K562 (cell line): ENCODE data around the gene LSP1. TPM values are rescaled to one million over a fixed set of nuclear protein-coding genes. Genes with fewer than 3 reads are reported as not detected.

ENCODE experiments used
- ATAC-seq: fragments of 200-7000 bp; cut with Tn5 transposase; 3 replicates; pipeline ENCODE4 v1.9.1; 2020; ENCODE audit warnings: moderate library complexity
- BruUV-seq: library from RNA; stranded (reverse); fragments of 400-500 nt; replicated peaks from 2 replicates; lab custom pipeline; 2021; lab: Mats Ljungman, UMichigan
- CTCF ChIA-PET: fragments of 300-600 bp; formaldehyde crosslinking; extraction: SDS; loops from one replicate; lab custom pipeline; 2021; ENCODE audit warnings: low intra/inter-chr PET ratio; lab: Yijun Ruan, JAX
- POLR2A ChIA-PET: fragments of 300-600, 350-650 bp; sonication (Branson Sonifier 250); formaldehyde crosslinking; extraction: SDS; loops from one replicate; lab custom pipeline; 2021; ENCODE audit warnings: antibody characterized with exemption, inconsistent platforms; lab: Yijun Ruan, JAX
- DNase-seq, 4 experiments: peaks; one replicate each; pipeline versions ENCODE4 v3.0.0 to v3.0.0-alpha.2; 2011 to 2018; ENCODE audit warnings: low spot score in 3 of 4, mixed read lengths in 3 of 4; ENCODE audit errors: extremely low read depth in 1 of 4
- FAIRE-seq: peaks from 2 replicates; lab custom pipeline; 2011; peaks lifted over from hg19 to GRCh38; lab: Jason Lieb, UNC
- H2AFZ ChIP-seq: 2 replicates; pipeline ENCODE4 v1.6.0; 2011; ENCODE audit warnings: low read depth, low read length, control low read depth, inconsistent platforms
- H3K27ac ChIP-seq: fragments of 200-600 bp; 3 replicates; pipeline ENCODE4 v1.8.0; 2011; ENCODE audit warnings: low read depth, mild to moderate bottlenecking, control low read depth, inconsistent platforms, low read length, moderate library complexity, mixed read lengths; ENCODE audit errors: extremely low read depth
- H3K27me3 ChIP-seq, 2 experiments: fragments of 300-600 bp in 1 of 2; 2 replicates in 1 of 2; 3 replicates in 1 of 2; pipeline versions ENCODE4 v1.6.0 to v1.8.0; 2011; ENCODE audit warnings: inconsistent platforms in 2 of 2, low read length in 2 of 2, mild to moderate bottlenecking in 1 of 2, mixed read lengths in 1 of 2, moderate library complexity in 1 of 2; ENCODE audit not compliant: control insufficient read depth in 2 of 2, insufficient read depth in 2 of 2
- H3K36me3 ChIP-seq: fragments of 300-600 bp; 3 replicates; pipeline ENCODE4 v1.8.0; 2011; ENCODE audit warnings: mild to moderate bottlenecking, low read length, inconsistent platforms; ENCODE audit not compliant: control insufficient read depth, insufficient read depth
- H3K4me1 ChIP-seq, 2 experiments: fragments of 200-600 bp in 1 of 2; replicated peaks in 1 of 2; 2 replicates in 1 of 2; 3 replicates in 1 of 2; pipeline versions ENCODE4 v1.5.1 to v1.8.0; 2011; ENCODE audit warnings: inconsistent platforms in 2 of 2, low read length in 2 of 2, mild to moderate bottlenecking in 1 of 2, mixed read lengths in 1 of 2, moderate library complexity in 1 of 2; ENCODE audit not compliant: control insufficient read depth in 2 of 2, insufficient read depth in 2 of 2
- H3K4me2 ChIP-seq: 2 replicates; pipeline ENCODE4 v1.6.1; 2011; ENCODE audit warnings: low read length, control low read depth, inconsistent platforms, mixed read lengths; ENCODE audit not compliant: insufficient read depth
- H3K4me3 ChIP-seq: fragments of 200-600 bp; sonication (generic), shearing (Covaris generic); 2 replicates; pipeline ENCODE4 v1.5.1; 2016; ENCODE audit warnings: control low read depth, inconsistent platforms
- H3K79me2 ChIP-seq: fragments of 200-600 bp; 3 replicates; pipeline ENCODE4 v1.8.0; 2011; ENCODE audit warnings: low read length, inconsistent platforms; ENCODE audit not compliant: control insufficient read depth, insufficient read depth
- H3K9ac ChIP-seq, 2 experiments: 2 replicates each; pipeline versions ENCODE4 v1.6.0 to v1.6.1; 2011; ENCODE audit warnings: low read depth in 2 of 2, low read length in 2 of 2, control low read depth in 1 of 2, inconsistent platforms in 1 of 2, mild to moderate bottlenecking in 1 of 2, mixed read lengths in 1 of 2; ENCODE audit not compliant: insufficient read depth in 1 of 2
- H3K9me1 ChIP-seq: one replicate; pipeline ENCODE4 v1.6.0; 2011; ENCODE audit warnings: inconsistent platforms, mild to moderate bottlenecking, low read length, moderate library complexity; ENCODE audit not compliant: control insufficient read depth, insufficient read depth
- H3K9me3 ChIP-seq: replicated peaks from 2 replicates; pipeline ENCODE4 v1.5.1; 2011; ENCODE audit warnings: low read depth, low read length, inconsistent platforms; ENCODE audit not compliant: control insufficient read depth, insufficient read depth
- H4K20me1 ChIP-seq: replicated peaks from 2 replicates; pipeline ENCODE4 v1.6.1; 2011; ENCODE audit warnings: low read length, inconsistent platforms, mixed read lengths; ENCODE audit not compliant: control insufficient read depth, insufficient read depth
- ATF3 ChIP-seq, 2 experiments: fragments of 450-650 bp in 1 of 2; sonication (generic) in 1 of 2; formaldehyde crosslinking in 1 of 2; IDR thresholded peaks in 1 of 2; conservative IDR thresholded peaks in 1 of 2; 2 replicates each; pipeline versions ENCODE4 v1.6.1 to v1.8.1; 2016 to 2023; ENCODE audit warnings: mild to moderate bottlenecking in 2 of 2, moderate library complexity in 2 of 2, inconsistent platforms in 1 of 2, missing genetic modification reagents in 1 of 2
- CREM ChIP-seq: IDR thresholded peaks from 2 replicates; pipeline ENCODE4 v1.6.1; 2014; ENCODE audit warnings: antibody characterized with exemption, low read depth
- E2F6 ChIP-seq, 2 experiments: IDR thresholded peaks; 2 replicates each; pipeline ENCODE4 v1.6.1; 2011; ENCODE audit warnings: borderline replicate concordance in 1 of 2, control low read depth in 1 of 2, low read depth in 1 of 2, low read length in 1 of 2, mild to moderate bottlenecking in 1 of 2, mixed read lengths in 1 of 2, moderate library complexity in 1 of 2; ENCODE audit not compliant: insufficient read depth in 1 of 2, insufficient read length in 1 of 2, poor library complexity in 1 of 2, severe bottlenecking in 1 of 2; ENCODE audit errors: extremely low read depth in 1 of 2
- ERF ChIP-seq: fragments of 450-650 bp; formaldehyde crosslinking; IDR thresholded peaks from 2 replicates; pipeline ENCODE4 v1.4.0; 2020; ENCODE audit warnings: mild to moderate bottlenecking, mixed read lengths
- HOMEZ ChIP-seq: fragments of 250-450 bp; sonication (Bioruptor Pico); IDR thresholded peaks from 2 replicates; pipeline ENCODE4 v1.4.0; 2020; ENCODE audit warnings: mild to moderate bottlenecking, moderate library complexity
- MCM5 ChIP-seq: fragments of 450-650 bp; IDR thresholded peaks from 2 replicates; pipeline ENCODE4 v1.6.1; 2016; ENCODE audit warnings: low read depth
- MTA1 ChIP-seq: fragments of 450-650 bp; IDR thresholded peaks from 2 replicates; pipeline ENCODE4 v1.6.1; 2017; ENCODE audit warnings: borderline replicate concordance
- ZNF134 ChIP-seq: fragments of 250-450 bp; sonication (Bioruptor Pico); conservative IDR thresholded peaks from 2 replicates; pipeline ENCODE4 v1.4.0; 2020
- ZNF184 ChIP-seq: sonication (generic); formaldehyde crosslinking; IDR thresholded peaks from 2 replicates; pipeline ENCODE4 v1.5.0; 2020; ENCODE audit warnings: missing genetic modification reagents
- ZNF277 ChIP-seq: fragments of 250-450 bp; sonication (Bioruptor Pico); IDR thresholded peaks from 2 replicates; pipeline ENCODE4 v1.8.0; 2022; ENCODE audit warnings: inconsistent platforms, mild to moderate bottlenecking, moderate library complexity, borderline replicate concordance
- ZNF280A ChIP-seq: fragments of 450-650 bp; IDR thresholded peaks from 2 replicates; pipeline ENCODE4 v1.6.1; 2018; ENCODE audit warnings: mild to moderate bottlenecking, low read depth; ENCODE audit not compliant: partially characterized antibody
- ZNF3 ChIP-seq: fragments of 250-450 bp; sonication (Bioruptor Pico); IDR thresholded peaks from 2 replicates; pipeline ENCODE4 v1.5.0; 2021; ENCODE audit warnings: mild to moderate bottlenecking, moderate library complexity
- ZNF512 ChIP-seq: IDR thresholded peaks from 2 replicates; pipeline ENCODE4 v1.6.1; 2016; ENCODE audit warnings: missing genetic modification characterization, missing compliant biosample characterization
- ZNF780A ChIP-seq: fragments of 250-450 bp; sonication (Bioruptor Pico); IDR thresholded peaks from 2 replicates; pipeline ENCODE4 v1.5.0; 2021; ENCODE audit warnings: mild to moderate bottlenecking
- WGBS: fragments of 100-300 bp; shearing (Covaris generic); methylation state at CpG from one replicate; pipeline ENCODE4 v1.1.6; 2016; ENCODE audit warnings: low coverage, mixed read lengths; ENCODE audit not compliant: insufficient coverage; ENCODE audit errors: missing lambda C conversion rate; 5-methylcytosine and 5-hydroxymethylcytosine counted together
- in situ Hi-C: fragments of 300-500 bp; cut with MboI; formaldehyde crosslinking; loops from 4 replicates; pipeline ENCODE4 v1.15.0; 2018; ENCODE audit warnings: inconsistent platforms, mixed read lengths
- intact Hi-C: fragments of 100-400 bp; cut with micrococcal nuclease; formaldehyde crosslinking; loops from 2 replicates; pipeline ENCODE4 v1.14.2; 2022
- polyA plus RNA-seq, 8 experiments: library from polyadenylated mRNA; depleted of rRNA in 4 of 8; stranded (reverse) in 5 of 8; unstranded in 3 of 8; fragments of >200 nt; fragmentation: Nextera tagmentation in 2 of 8; fragmentation: Illumina TruSeq in 1 of 8; extraction: Ambion mirVana in 2 of 8; extraction: Trizol in 1 of 8; gene quantifications; 2 replicates each; pipeline versions ENCODE4 v1.2.1 to v1.2.3, GENCODE V29; 2011 to 2014; ENCODE audit warnings: inconsistent platforms in 1 of 8, missing spikeins in 1 of 8
- total RNA-seq, 7 experiments: library from RNA; depleted of rRNA in 6 of 7; stranded (reverse); fragments of >200 nt in 6 of 7; fragmentation: Illumina TruSeq in 2 of 7; extraction: Trizol in 2 of 7; gene quantifications; 2 replicates each; pipeline versions ENCODE4 v1.2.1 to v1.2.3, GENCODE V29; 2011 to 2021; ENCODE audit warnings: low replicate concordance in 1 of 7

LSP1 gene
- total and polyA plus RNA-seq, 9 of the 15 experiments (the other 6 are each of a cell fraction or from before 2014, with no cell fraction given) = 0.08 to 2.9 (median 0.65) TPM; not detected in 2

- intact Hi-C loops = no loop called here
- ATAC-seq (no peak), DNase-seq (no peak)
- TF ChIP-seq CREM (no peak), ZNF280A (no peak), MTA1 (no peak), ZNF3 (CRISPR knock-in tag) (no peak), ERF (no peak), ZNF277 (CRISPR knock-in tag) (no peak), E2F6 (IDR thresholded peaks at IDR 0.05; ENCODE audit: borderline replicate concordance in 1 of 2, extremely low read depth in 1 of 2, insufficient read depth in 1 of 2, insufficient read length in 1 of 2, low read depth in 1 of 2, low read length in 1 of 2, poor library complexity in 1 of 2, severe bottlenecking in 1 of 2) (no peak), ZNF780A (CRISPR knock-in tag) (no peak), ZNF512 (tag) (no peak), ATF3 (IDR thresholded peaks at IDR 0.05) (no peak), ATF3 (CRISPR knock-in tag; conservative IDR thresholded peaks at IDR 0.05) (no peak), MCM5 (no peak), HOMEZ (CRISPR knock-in tag) (no peak), ZNF134 (no peak), ZNF184 (no peak)
Observed at GRCh38 chr11:1838077-1838425, 14.8 kb upstream of the LSP1 start.

More at GRCh38 chr11:1838077-1838425, 14.8 kb upstream of the LSP1 start:
- peaks cover 3 to 65% of the 10 kb centered on the region in 2 experiments; a peak in 3 of 5 replicates for H3K27me3 ChIP-seq
- H4K20me1 ChIP-seq = peaks cover 12% of the 10 kb centered on the region
- in situ Hi-C loops = no loop called here
- peaks cover 0 to 54% of the 10 kb centered on the region in 2 experiments; a peak in 4 of 5 replicates for H3K4me1 ChIP-seq
- H2AFZ ChIP-seq = no peak overlapping the region
- no peaks in the 10 kb centered on the region for H3K9me3 ChIP-seq
- BruUV-seq = no TSS peak
- no peak for FAIRE-seq
- no peaks in the 10 kb centered on the region for H3K79me2 ChIP-seq
- no peaks in the 10 kb centered on the region for H3K36me3 ChIP-seq
- H3K27ac ChIP-seq = no peak overlapping the region
- no peak overlapping the region for H3K9ac ChIP-seq
- no peak overlapping the region for H3K4me2 ChIP-seq
- POLR2A ChIA-PET = no interaction called here
- H3K4me3 ChIP-seq = no peak overlapping the region
- no peaks in the 10 kb centered on the region for H3K9me1 ChIP-seq
- CTCF ChIA-PET = interaction anchor here (0.5 to 3.5 kb wide), 3 partner anchors 135 to 313 kb away, joined by 4 to 54 read pairs (median 7); partner anchors contain the start of gene H19
- WGBS = 0% methylated on average over 4 of the region's 17 CpGs
